CD4-positive, alpha-beta T cell (primary cell): ENCODE measurements around the gene NKAIN2. TPM values are rescaled to one million over a fixed set of nuclear protein-coding genes. Genes with fewer than 3 reads are reported as not detected.

ENCODE experiments used
- ATAC-seq: fragments of 200-7000 bp; cut with Tn5 transposase; one replicate; pipeline ENCODE4 v1.10.0; 2022; ENCODE audit warnings: mild to moderate bottlenecking; ENCODE audit not compliant: poor library complexity
- CTCF ChIA-PET: fragments of 350-600 bp; sonication (Branson Sonifier 250); formaldehyde crosslinking; loops from one replicate; lab custom pipeline; 2021; ENCODE audit warnings: antibody characterized with exemption, inconsistent platforms; lab: Charles Lee
- POLR2A ChIA-PET: fragments of 350-600 bp; sonication (Branson Sonifier 250); formaldehyde crosslinking; loops from one replicate; lab custom pipeline; 2021; ENCODE audit warnings: antibody characterized with exemption, inconsistent platforms; lab: Charles Lee
- DNase-seq, 14 experiments: peaks; one replicate each; pipeline ENCODE4 v3.0.0-alpha.2; 2013 to 2020; ENCODE audit warnings: mixed read lengths in 2 of 14
- H3K27ac ChIP-seq, 2 donors: one replicate each; pipeline versions ENCODE4 v1.5.1 to v1.7.0; 2013; ENCODE audit warnings: low read length in 2 of 2, low read depth in 1 of 2, mild to moderate bottlenecking in 1 of 2
- H3K27me3 ChIP-seq, 2 experiments: 1 replicate in 1 of 2; 2 replicates in 1 of 2; pipeline versions ENCODE4 v1.6.1 to v1.7.0; 2013; ENCODE audit warnings: low read length in 2 of 2, control low read depth in 1 of 2, mild to moderate bottlenecking in 1 of 2, moderate library complexity in 1 of 2; ENCODE audit not compliant: insufficient read depth in 2 of 2, control insufficient read depth in 1 of 2
- H3K36me3 ChIP-seq: one replicate; pipeline ENCODE4 v1.6.1; 2013; ENCODE audit warnings: low read length, control low read depth; ENCODE audit not compliant: insufficient read depth
- H3K4me1 ChIP-seq: one replicate; pipeline ENCODE4 v1.6.1; 2013; ENCODE audit warnings: low read length, control low read depth; ENCODE audit not compliant: insufficient read depth
- H3K4me3 ChIP-seq: one replicate; pipeline ENCODE4 v1.5.1; 2013; ENCODE audit warnings: mild to moderate bottlenecking, low read length, moderate library complexity
- H3K9me3 ChIP-seq, 2 experiments: 1 replicate in 1 of 2; 2 replicates in 1 of 2; pipeline versions ENCODE4 v1.6.1 to v1.7.0; 2013; ENCODE audit warnings: low read length in 2 of 2, mild to moderate bottlenecking in 2 of 2, control low read depth in 1 of 2, moderate library complexity in 1 of 2; ENCODE audit not compliant: control insufficient read depth in 1 of 2, insufficient read depth in 1 of 2
- H3K27ac Mint-ChIP-seq: one replicate; pipeline ENCODE4 v1.8.0; 2020; ENCODE audit warnings: mixed read lengths
- H3K27me3 Mint-ChIP-seq: one replicate; pipeline ENCODE4 v1.8.0; 2021; ENCODE audit warnings: mixed read lengths
- H3K36me3 Mint-ChIP-seq: one replicate; pipeline ENCODE4 v1.8.0; 2021; ENCODE audit warnings: low read depth, mixed read lengths
- H3K4me1 Mint-ChIP-seq: one replicate; pipeline ENCODE4 v1.8.0; 2021; ENCODE audit warnings: low read depth, mixed read lengths
- H3K4me3 Mint-ChIP-seq: one replicate; pipeline ENCODE4 v1.8.0; 2020; ENCODE audit warnings: mild to moderate bottlenecking, mixed read lengths
- H3K9me3 Mint-ChIP-seq: one replicate; pipeline ENCODE4 v1.8.0; 2020; ENCODE audit warnings: mixed read lengths
- CTCF ChIP-seq: fragments of 200-600 bp; IDR thresholded peaks from one replicate; pipeline ENCODE4 v1.8.0; 2022; ENCODE audit warnings: antibody characterized with exemption, mild to moderate bottlenecking
- intact Hi-C, 2 experiments: fragments of 100-400 bp; cut with DNase I in 1 of 2; cut with micrococcal nuclease in 1 of 2; formaldehyde crosslinking; loops; one replicate each; pipeline versions ENCODE4 v1.15.1 to v1.9.0; 2023 to 2025; cut with DNase I, micrococcal nuclease
- total RNA-seq, 174 experiments: library from RNA in 2 of 174; stranded (reverse) in 2 of 174; gene quantifications; one replicate each; pipeline ENCODE4 v1.2.3 and lab custom pipeline; 2021 to 2026

Gene NKAIN2
- total RNA-seq, 2 experiments from 2014 or later = not detected

GRCh38 chr6:124190256-124190655 is 386.6 kb downstream of the NKAIN2 start:
- ATAC-seq (no peak), DNase-seq (no peak)
- H3K4me3 Mint-ChIP-seq = no peak overlapping the region
- Histone ChIP-seq H3K27me3 (no peaks in the 10 kb centered on the region), H3K9me3 (peaks cover 0 to 20% of the 10 kb centered on the region in 2 experiments), H3K4me3 (no peak overlapping the region), H3K4me1 (no peaks in the 10 kb centered on the region), H3K27ac (no peak overlapping the region), H3K36me3 (no peaks in the 10 kb centered on the region)
- intact Hi-C loops = no loop called here
- TF ChIP-seq CTCF = no peak
- peaks cover 5% of the 10 kb centered on the region for H3K9me3 Mint-ChIP-seq
- POLR2A ChIA-PET = no interaction called here
- no peaks in the 10 kb centered on the region for H3K27me3 Mint-ChIP-seq
- no peaks in the 10 kb centered on the region for H3K4me1 Mint-ChIP-seq
- CTCF ChIA-PET = no interaction called here
- no peaks in the 10 kb centered on the region for H3K36me3 Mint-ChIP-seq
- H3K27ac Mint-ChIP-seq = no peak overlapping the region

- Histone ChIP-seq H3K27me3 (no peaks in the 10 kb centered on the region), H3K4me3 (no peak overlapping the region), H3K4me1 (no peaks in the 10 kb centered on the region), H3K36me3 (no peaks in the 10 kb centered on the region), H3K9me3 (peaks cover 0 to 20% of the 10 kb centered on the region in 2 experiments), H3K27ac (no peak overlapping the region)
- DNase-seq (peak in 1 of 14 experiments; percentile 4), ATAC-seq (no peak)
- no peaks in the 10 kb centered on the region for H3K36me3 Mint-ChIP-seq
- no peak overlapping the region for H3K4me3 Mint-ChIP-seq
- H3K9me3 Mint-ChIP-seq = peaks cover 5% of the 10 kb centered on the region
- intact Hi-C loops = no loop called here
- POLR2A ChIA-PET = no interaction called here
- no peak for TF ChIP-seq CTCF
- CTCF ChIA-PET = no interaction called here
- H3K27ac Mint-ChIP-seq = no peak overlapping the region
- H3K27me3 Mint-ChIP-seq = no peaks in the 10 kb centered on the region
- no peaks in the 10 kb centered on the region for H3K4me1 Mint-ChIP-seq
Observed at GRCh38 chr6:124193132-124193531, 389.5 kb downstream of the NKAIN2 start.

GRCh38 chr6:124197148-124197547 is 393.5 kb downstream of the NKAIN2 start:
- DNase-seq (no peak), ATAC-seq (no peak)
- no peak overlapping the region for H3K27ac ChIP-seq
- Mint-ChIP-seq H3K4me1 (no peaks in the 10 kb centered on the region), H3K4me3 (no peak overlapping the region), H3K36me3 (no peaks in the 10 kb centered on the region), H3K27ac (no peak overlapping the region), H3K9me3 (peaks cover 3% of the 10 kb centered on the region), H3K27me3 (no peaks in the 10 kb centered on the region)
- TF ChIP-seq CTCF = no peak
- H3K27me3 ChIP-seq = no peaks in the 10 kb centered on the region
- no peaks in the 10 kb centered on the region for H3K36me3 ChIP-seq
- H3K9me3 ChIP-seq = peaks cover 0 to 16% of the 10 kb centered on the region in 2 experiments
- no peak overlapping the region for H3K4me3 ChIP-seq
- no peaks in the 10 kb centered on the region for H3K4me1 ChIP-seq
- CTCF ChIA-PET = no interaction called here
- POLR2A ChIA-PET = no interaction called here
- intact Hi-C loops = no loop called here
